K562 (cell line): ENCODE results near the gene RGS6. TPM values are rescaled to one million over a fixed set of nuclear protein-coding genes. Genes with fewer than 3 reads are reported as not detected.

Experiments used
- ATAC-seq: fragments of 200-7000 bp; cut with Tn5 transposase; 3 replicates; pipeline ENCODE4 v1.9.1; 2020; ENCODE audit warnings: moderate library complexity
- BruUV-seq: library from RNA; stranded (reverse); fragments of 400-500 nt; replicated peaks from 2 replicates; lab custom pipeline; 2021; lab: Mats Ljungman, UMichigan
- CTCF ChIA-PET: fragments of 300-600 bp; formaldehyde crosslinking; extraction: SDS; loops from one replicate; lab custom pipeline; 2021; ENCODE audit warnings: low intra/inter-chr PET ratio; lab: Yijun Ruan, JAX
- POLR2A ChIA-PET: fragments of 300-600, 350-650 bp; sonication (Branson Sonifier 250); formaldehyde crosslinking; extraction: SDS; loops from one replicate; lab custom pipeline; 2021; ENCODE audit warnings: antibody characterized with exemption, inconsistent platforms; lab: Yijun Ruan, JAX
- DNase-seq, 4 experiments: peaks; one replicate each; pipeline versions ENCODE4 v3.0.0 to v3.0.0-alpha.2; 2011 to 2018; ENCODE audit warnings: low spot score in 3 of 4, mixed read lengths in 3 of 4; ENCODE audit errors: extremely low read depth in 1 of 4
- FAIRE-seq: peaks from 2 replicates; lab custom pipeline; 2011; peaks lifted over from hg19 to GRCh38; lab: Jason Lieb, UNC
- H2AFZ ChIP-seq: 2 replicates; pipeline ENCODE4 v1.6.0; 2011; ENCODE audit warnings: low read depth, low read length, control low read depth, inconsistent platforms
- H3K27ac ChIP-seq: fragments of 200-600 bp; 3 replicates; pipeline ENCODE4 v1.8.0; 2011; ENCODE audit warnings: low read depth, mild to moderate bottlenecking, control low read depth, inconsistent platforms, low read length, moderate library complexity, mixed read lengths; ENCODE audit errors: extremely low read depth
- H3K27me3 ChIP-seq, 2 experiments: fragments of 300-600 bp in 1 of 2; 2 replicates in 1 of 2; 3 replicates in 1 of 2; pipeline versions ENCODE4 v1.6.0 to v1.8.0; 2011; ENCODE audit warnings: inconsistent platforms in 2 of 2, low read length in 2 of 2, mild to moderate bottlenecking in 1 of 2, mixed read lengths in 1 of 2, moderate library complexity in 1 of 2; ENCODE audit not compliant: control insufficient read depth in 2 of 2, insufficient read depth in 2 of 2
- H3K36me3 ChIP-seq: fragments of 300-600 bp; 3 replicates; pipeline ENCODE4 v1.8.0; 2011; ENCODE audit warnings: mild to moderate bottlenecking, low read length, inconsistent platforms; ENCODE audit not compliant: control insufficient read depth, insufficient read depth
- H3K4me1 ChIP-seq, 2 experiments: fragments of 200-600 bp in 1 of 2; replicated peaks in 1 of 2; 2 replicates in 1 of 2; 3 replicates in 1 of 2; pipeline versions ENCODE4 v1.5.1 to v1.8.0; 2011; ENCODE audit warnings: inconsistent platforms in 2 of 2, low read length in 2 of 2, mild to moderate bottlenecking in 1 of 2, mixed read lengths in 1 of 2, moderate library complexity in 1 of 2; ENCODE audit not compliant: control insufficient read depth in 2 of 2, insufficient read depth in 2 of 2
- H3K4me2 ChIP-seq: 2 replicates; pipeline ENCODE4 v1.6.1; 2011; ENCODE audit warnings: low read length, control low read depth, inconsistent platforms, mixed read lengths; ENCODE audit not compliant: insufficient read depth
- H3K4me3 ChIP-seq: fragments of 200-600 bp; sonication (generic), shearing (Covaris generic); 2 replicates; pipeline ENCODE4 v1.5.1; 2016; ENCODE audit warnings: control low read depth, inconsistent platforms
- H3K79me2 ChIP-seq: fragments of 200-600 bp; 3 replicates; pipeline ENCODE4 v1.8.0; 2011; ENCODE audit warnings: low read length, inconsistent platforms; ENCODE audit not compliant: control insufficient read depth, insufficient read depth
- H3K9ac ChIP-seq, 2 experiments: 2 replicates each; pipeline versions ENCODE4 v1.6.0 to v1.6.1; 2011; ENCODE audit warnings: low read depth in 2 of 2, low read length in 2 of 2, control low read depth in 1 of 2, inconsistent platforms in 1 of 2, mild to moderate bottlenecking in 1 of 2, mixed read lengths in 1 of 2; ENCODE audit not compliant: insufficient read depth in 1 of 2
- H3K9me1 ChIP-seq: one replicate; pipeline ENCODE4 v1.6.0; 2011; ENCODE audit warnings: inconsistent platforms, mild to moderate bottlenecking, low read length, moderate library complexity; ENCODE audit not compliant: control insufficient read depth, insufficient read depth
- H3K9me3 ChIP-seq: replicated peaks from 2 replicates; pipeline ENCODE4 v1.5.1; 2011; ENCODE audit warnings: low read depth, low read length, inconsistent platforms; ENCODE audit not compliant: control insufficient read depth, insufficient read depth
- H4K20me1 ChIP-seq: replicated peaks from 2 replicates; pipeline ENCODE4 v1.6.1; 2011; ENCODE audit warnings: low read length, inconsistent platforms, mixed read lengths; ENCODE audit not compliant: control insufficient read depth, insufficient read depth
- DEAF1 ChIP-seq: fragments of 450-650 bp; formaldehyde crosslinking; IDR thresholded peaks from 2 replicates; pipeline ENCODE4 v1.4.0; 2020; ENCODE audit warnings: mild to moderate bottlenecking, moderate library complexity
- EP400 ChIP-seq: fragments of 450-650 bp; IDR thresholded peaks from 2 replicates; pipeline ENCODE4 v1.6.1; 2017; ENCODE audit warnings: antibody characterized with exemption, mild to moderate bottlenecking, moderate library complexity
- FOXP1 ChIP-seq: sonication (generic); formaldehyde crosslinking; IDR thresholded peaks from 2 replicates; pipeline ENCODE4 v1.8.0; 2022; ENCODE audit warnings: mild to moderate bottlenecking, missing genetic modification reagents
- HIVEP1 ChIP-seq: fragments of 250-450 bp; sonication (Bioruptor Pico); IDR thresholded peaks from 2 replicates; pipeline ENCODE4 v1.4.0; 2020; ENCODE audit warnings: mild to moderate bottlenecking
- KAT2B ChIP-seq: IDR thresholded peaks from one replicate; pipeline ENCODE4 v1.6.1; 2012; ENCODE audit warnings: low read depth, mild to moderate bottlenecking, control low read depth, inconsistent platforms, low read length, moderate library complexity
- PML ChIP-seq: IDR thresholded peaks from 2 replicates; pipeline ENCODE4 v1.6.1; 2012; ENCODE audit warnings: low read length, inconsistent platforms
- POLR2H ChIP-seq: IDR thresholded peaks from 2 replicates; pipeline ENCODE4 v1.6.1; 2016; ENCODE audit warnings: missing genetic modification characterization, low read depth, mild to moderate bottlenecking, control low read depth, missing compliant biosample characterization, moderate library complexity
- PYGO2 ChIP-seq: fragments of 450-650 bp; IDR thresholded peaks from 2 replicates; pipeline ENCODE4 v1.6.1; 2016; ENCODE audit warnings: mild to moderate bottlenecking, missing genetic modification characterization, moderate library complexity, missing compliant biosample characterization
- TAF15 ChIP-seq: fragments of 200-400 bp; formaldehyde crosslinking; IDR thresholded peaks from 2 replicates; pipeline ENCODE4 v1.6.1; 2017; ENCODE audit warnings: mild to moderate bottlenecking, low read depth, low read length, moderate library complexity
- THAP7 ChIP-seq: fragments of 250-450 bp; sonication (Bioruptor Pico); IDR thresholded peaks from 2 replicates; pipeline ENCODE4 v1.5.0; 2021
- ZNF175 ChIP-seq: fragments of 200-800 bp; sonication (Bioruptor generic); IDR thresholded peaks from 2 replicates; pipeline ENCODE4 v1.6.1; 2016; ENCODE audit warnings: low read depth, mild to moderate bottlenecking, missing genetic modification characterization, missing compliant biosample characterization
- ZNF253 ChIP-seq: fragments of 250-450 bp; sonication (Bioruptor Pico); conservative IDR thresholded peaks from 2 replicates; pipeline ENCODE4 v1.6.1; 2021; ENCODE audit warnings: mild to moderate bottlenecking
- WGBS: fragments of 100-300 bp; shearing (Covaris generic); methylation state at CpG from one replicate; pipeline ENCODE4 v1.1.6; 2016; ENCODE audit warnings: low coverage, mixed read lengths; ENCODE audit not compliant: insufficient coverage; ENCODE audit errors: missing lambda C conversion rate; 5-methylcytosine and 5-hydroxymethylcytosine counted together
- in situ Hi-C: fragments of 300-500 bp; cut with MboI; formaldehyde crosslinking; loops from 4 replicates; pipeline ENCODE4 v1.15.0; 2018; ENCODE audit warnings: inconsistent platforms, mixed read lengths
- intact Hi-C: fragments of 100-400 bp; cut with micrococcal nuclease; formaldehyde crosslinking; loops from 2 replicates; pipeline ENCODE4 v1.14.2; 2022
- polyA plus RNA-seq, 8 experiments: library from polyadenylated mRNA; depleted of rRNA in 4 of 8; stranded (reverse) in 5 of 8; unstranded in 3 of 8; fragments of >200 nt; fragmentation: Nextera tagmentation in 2 of 8; fragmentation: Illumina TruSeq in 1 of 8; extraction: Ambion mirVana in 2 of 8; extraction: Trizol in 1 of 8; gene quantifications; 2 replicates each; pipeline versions ENCODE4 v1.2.1 to v1.2.3, GENCODE V29; 2011 to 2014; ENCODE audit warnings: inconsistent platforms in 1 of 8, missing spikeins in 1 of 8
- total RNA-seq, 7 experiments: library from RNA; depleted of rRNA in 6 of 7; stranded (reverse); fragments of >200 nt in 6 of 7; fragmentation: Illumina TruSeq in 2 of 7; extraction: Trizol in 2 of 7; gene quantifications; 2 replicates each; pipeline versions ENCODE4 v1.2.1 to v1.2.3, GENCODE V29; 2011 to 2021; ENCODE audit warnings: low replicate concordance in 1 of 7

RGS6 gene
- total and polyA plus RNA-seq, 9 of the 15 experiments (the other 6 are each of a cell fraction or from before 2014, with no cell fraction given), result not detected

DNA sequence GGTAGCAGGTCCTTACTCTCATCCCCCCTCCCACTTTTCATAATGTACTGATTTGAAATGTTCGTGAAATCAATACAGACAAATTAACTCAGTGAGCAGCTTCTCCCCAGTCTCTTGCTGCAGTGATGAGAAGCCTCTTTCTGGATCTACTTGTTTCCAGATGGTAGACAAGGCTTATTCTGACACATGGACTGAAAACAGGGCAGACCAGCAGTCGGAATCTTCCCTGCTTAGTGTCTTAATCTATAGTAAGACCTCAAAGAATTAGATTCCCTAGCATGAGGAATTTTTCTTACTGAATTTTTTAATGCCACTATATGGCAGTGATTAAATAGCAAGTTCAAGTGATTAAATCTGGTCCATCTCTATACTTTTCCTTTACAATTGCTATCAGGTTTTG is 120.1 kb downstream of the RGS6 start:
- no peaks in the 10 kb centered on the region for H3K36me3 ChIP-seq
- no peaks in the 10 kb centered on the region for H4K20me1 ChIP-seq
- no peak overlapping the region for H3K4me3 ChIP-seq
- H3K27ac ChIP-seq, result no peak overlapping the region
- in situ Hi-C loops (no loop called here), intact Hi-C loops (no loop called here)
- DNase-seq, result no peak
- H3K79me2 ChIP-seq, result no peaks in the 10 kb centered on the region
- H3K9me3 ChIP-seq, result no peaks in the 10 kb centered on the region
- no peak overlapping the region for H3K9ac ChIP-seq
- WGBS, result 0% methylated on average over 2 of the region's 2 CpGs
- TF ChIP-seq FOXP1 (CRISPR knock-in tag), result no peak
- no peak for TF ChIP-seq HIVEP1 (CRISPR knock-in tag)
- no peak for TF ChIP-seq POLR2H (tag)
- no peak for TF ChIP-seq EP400
- no peaks in the 10 kb centered on the region for H3K9me1 ChIP-seq
- no peak for ATAC-seq
- H2AFZ ChIP-seq, result no peak overlapping the region
- no peaks in the 10 kb centered on the region for H3K27me3 ChIP-seq
- FAIRE-seq, result no peak
- CTCF ChIA-PET, result no interaction called here
- no TSS peak for BruUV-seq
- no peaks in the 10 kb centered on the region for H3K4me1 ChIP-seq
- POLR2A ChIA-PET, result no interaction called here
- H3K4me2 ChIP-seq, result no peak overlapping the region

DNA sequence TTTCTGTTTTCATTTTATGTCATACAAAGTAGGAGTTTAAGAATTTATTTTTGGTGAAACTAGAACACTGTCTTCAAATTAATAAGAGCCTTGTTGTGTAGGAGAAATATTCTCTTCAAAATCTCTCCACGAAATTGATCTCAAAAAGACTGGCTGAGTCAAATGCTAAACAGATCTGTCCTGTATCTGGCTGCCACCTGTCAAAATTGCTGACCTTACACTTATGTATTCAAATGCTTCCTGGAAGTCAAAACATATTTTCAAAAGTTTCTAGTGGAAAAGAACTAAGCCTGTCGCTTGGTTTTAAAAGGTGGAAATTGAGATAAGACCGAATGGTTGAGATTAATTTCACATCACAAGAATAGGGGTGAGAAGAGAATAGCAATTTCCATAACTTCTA is 121.4 kb downstream of the RGS6 start:
- ChIA-PET POLR2A (no interaction called here), CTCF (no interaction called here)
- H2AFZ ChIP-seq, result no peak overlapping the region
- H4K20me1 ChIP-seq, result no peaks in the 10 kb centered on the region
- H3K4me1 ChIP-seq, result no peaks in the 10 kb centered on the region
- in situ Hi-C loops (no loop called here), intact Hi-C loops (no loop called here)
- DNase-seq, result no peak
- no peaks in the 10 kb centered on the region for H3K9me1 ChIP-seq
- H3K27ac ChIP-seq, result no peak overlapping the region
- H3K4me2 ChIP-seq, result no peak overlapping the region
- FAIRE-seq, result no peak
- no peak overlapping the region for H3K9ac ChIP-seq
- no TSS peak for BruUV-seq
- no peaks in the 10 kb centered on the region for H3K27me3 ChIP-seq
- no peaks in the 10 kb centered on the region for H3K36me3 ChIP-seq
- TF ChIP-seq TAF15 (no peak), KAT2B (no peak), PYGO2 (tag) (no peak), ZNF175 (CRISPR knock-in tag) (no peak), DEAF1 (CRISPR knock-in tag) (no peak), THAP7 (CRISPR knock-in tag) (no peak), ZNF253 (CRISPR knock-in tag) (no peak), PML (no peak)
- no peaks in the 10 kb centered on the region for H3K9me3 ChIP-seq
- no peak overlapping the region for H3K4me3 ChIP-seq
- no peaks in the 10 kb centered on the region for H3K79me2 ChIP-seq
- no peak for ATAC-seq
- WGBS, result 0% methylated on average over 3 of the region's 3 CpGs
